ENCODE measurements around the gene ZNF239.
"Not testable (repeated sequence)": the region's sequence is repeated elsewhere in the genome, so short reads cannot be mapped to it uniquely, and the experiment has no call there.

ZNF239 gene

DNA sequence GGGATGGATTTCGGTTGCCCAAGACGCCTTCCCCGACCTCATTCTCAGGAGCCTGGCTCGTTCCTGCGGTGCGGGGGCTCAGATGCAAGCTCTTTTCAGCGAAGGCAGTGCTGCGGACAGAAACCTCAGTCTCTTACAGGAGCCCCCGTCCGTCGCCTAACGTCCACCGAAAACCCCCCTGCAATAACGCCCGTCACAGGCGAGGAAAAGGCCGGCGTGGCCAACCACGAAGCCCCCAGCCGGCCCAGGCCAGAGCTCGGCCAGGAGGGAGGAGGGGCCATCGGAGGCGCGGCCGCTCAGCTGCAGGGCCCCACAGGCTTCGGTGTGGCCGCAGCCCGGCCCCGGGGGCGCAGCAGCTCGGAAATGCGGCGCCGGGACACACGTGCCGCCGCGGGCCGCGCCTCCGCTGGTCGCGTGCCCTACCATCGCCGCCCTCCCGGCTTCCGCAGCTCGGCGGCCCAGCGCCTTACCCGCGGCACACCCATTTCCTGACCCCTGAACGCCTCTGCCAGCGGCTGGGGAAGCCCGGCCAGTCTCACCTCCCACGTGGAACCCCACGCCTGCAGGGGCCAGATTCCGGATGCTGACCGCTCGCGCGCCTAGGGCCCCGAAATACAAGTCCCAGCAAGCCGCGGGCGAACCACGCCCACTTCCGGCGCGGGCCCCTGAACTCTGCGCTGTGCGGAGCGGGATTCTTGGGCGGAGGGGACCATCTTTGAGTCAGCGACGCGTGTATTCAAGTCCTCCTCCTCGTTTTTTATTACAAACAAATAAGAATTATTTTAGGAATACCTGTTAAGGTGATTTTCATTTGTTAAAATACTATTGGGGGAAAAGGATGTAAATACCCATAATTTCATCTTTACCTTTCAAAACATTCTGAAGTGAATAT, at the start of gene ZNF239:
TSS of gene ZNF239 (minus strand) at position 616 of the 892 bp plus-strand sequence. CDS start 16,537 bp downstream, outside the sequence.
- DNase-seq = peak; percentile 1

DNA sequence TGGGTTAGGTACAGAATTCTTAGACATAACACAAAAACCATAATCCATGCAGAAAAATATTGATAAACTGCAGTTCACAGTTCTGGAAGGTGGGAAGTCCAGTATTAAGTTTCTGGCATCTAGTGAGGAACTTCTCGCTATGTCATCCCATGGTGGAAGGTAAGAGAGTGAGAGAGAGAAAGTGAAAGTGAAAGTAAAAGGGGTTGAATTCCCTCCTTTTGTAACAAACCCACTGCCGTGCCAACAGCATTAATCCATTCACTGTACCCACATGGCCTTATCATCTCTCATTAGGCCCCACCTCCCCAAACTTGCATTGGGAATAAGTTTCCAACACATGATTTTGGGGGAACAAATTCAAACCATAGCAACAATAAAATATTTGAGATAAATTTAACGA, 48.9 kb upstream of the ZNF239 start:
- DNase-seq = no peak

DNA sequence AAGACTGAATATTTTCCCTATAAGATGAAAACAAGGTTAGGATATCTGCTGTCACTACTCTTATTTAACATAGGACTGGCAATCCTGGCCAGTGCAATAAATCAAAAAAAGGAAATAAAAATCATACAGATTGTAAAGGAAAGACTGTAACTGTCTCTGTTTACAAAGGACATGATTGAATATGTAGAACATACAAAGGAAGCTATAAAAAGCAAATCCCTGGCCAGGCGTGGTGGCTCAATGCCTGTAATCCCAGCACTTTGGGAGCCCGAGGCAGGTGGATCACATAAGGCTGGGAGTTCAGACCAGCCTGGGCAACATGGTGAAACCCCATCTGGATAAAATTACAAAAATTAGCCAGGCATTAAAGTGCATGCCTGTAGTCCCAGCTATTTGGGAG, 47.6 kb upstream of the ZNF239 start:
- DNase-seq = no peak

- DNase-seq = no peak
Measured at GRCh38 chr10:43619368-43619767, 45.0 kb upstream of the ZNF239 start.

- DNase-seq = no peak
Measured at GRCh38 chr10:43616697-43617370, 42.4 kb upstream of the ZNF239 start.

DNA sequence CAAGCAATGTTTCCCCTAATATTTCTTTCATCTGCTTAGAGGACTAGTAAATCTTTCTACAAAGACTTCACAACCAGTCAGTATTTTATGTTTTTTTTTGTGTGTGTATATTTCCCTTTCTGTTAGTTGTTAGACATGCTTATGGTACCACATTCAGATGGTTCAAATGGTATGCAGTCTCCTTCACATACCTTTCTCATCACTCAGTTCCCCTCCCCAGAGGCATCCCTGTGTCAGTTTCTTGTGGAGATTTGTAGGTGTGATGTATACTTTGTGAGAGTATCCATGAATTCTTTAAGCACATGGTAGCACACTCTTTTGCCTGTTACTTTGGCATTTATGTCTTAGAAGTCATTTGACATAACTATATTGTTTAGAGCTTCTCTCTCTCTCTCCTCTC, 36.2 kb upstream of the ZNF239 start:
- no peak for DNase-seq

DNA sequence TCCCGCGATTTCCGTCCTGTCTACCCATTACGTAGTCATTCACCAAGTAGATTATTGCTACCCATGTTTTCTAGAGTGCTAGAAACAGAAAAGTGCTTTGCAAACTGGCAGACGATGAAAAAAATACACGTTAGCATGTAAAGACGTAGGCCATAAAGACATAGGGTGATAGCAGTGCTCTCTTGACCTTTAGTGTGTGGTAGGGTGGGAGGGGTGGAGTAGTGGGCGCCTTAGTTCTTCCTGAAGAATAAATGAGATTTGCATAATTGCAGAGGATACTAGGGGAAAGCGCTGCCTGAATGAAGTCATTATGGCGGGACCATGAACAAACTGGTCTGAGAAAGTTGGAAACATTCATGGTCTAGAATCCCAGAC, 32.8 kb upstream of the ZNF239 start:
- no peak for DNase-seq

DNA sequence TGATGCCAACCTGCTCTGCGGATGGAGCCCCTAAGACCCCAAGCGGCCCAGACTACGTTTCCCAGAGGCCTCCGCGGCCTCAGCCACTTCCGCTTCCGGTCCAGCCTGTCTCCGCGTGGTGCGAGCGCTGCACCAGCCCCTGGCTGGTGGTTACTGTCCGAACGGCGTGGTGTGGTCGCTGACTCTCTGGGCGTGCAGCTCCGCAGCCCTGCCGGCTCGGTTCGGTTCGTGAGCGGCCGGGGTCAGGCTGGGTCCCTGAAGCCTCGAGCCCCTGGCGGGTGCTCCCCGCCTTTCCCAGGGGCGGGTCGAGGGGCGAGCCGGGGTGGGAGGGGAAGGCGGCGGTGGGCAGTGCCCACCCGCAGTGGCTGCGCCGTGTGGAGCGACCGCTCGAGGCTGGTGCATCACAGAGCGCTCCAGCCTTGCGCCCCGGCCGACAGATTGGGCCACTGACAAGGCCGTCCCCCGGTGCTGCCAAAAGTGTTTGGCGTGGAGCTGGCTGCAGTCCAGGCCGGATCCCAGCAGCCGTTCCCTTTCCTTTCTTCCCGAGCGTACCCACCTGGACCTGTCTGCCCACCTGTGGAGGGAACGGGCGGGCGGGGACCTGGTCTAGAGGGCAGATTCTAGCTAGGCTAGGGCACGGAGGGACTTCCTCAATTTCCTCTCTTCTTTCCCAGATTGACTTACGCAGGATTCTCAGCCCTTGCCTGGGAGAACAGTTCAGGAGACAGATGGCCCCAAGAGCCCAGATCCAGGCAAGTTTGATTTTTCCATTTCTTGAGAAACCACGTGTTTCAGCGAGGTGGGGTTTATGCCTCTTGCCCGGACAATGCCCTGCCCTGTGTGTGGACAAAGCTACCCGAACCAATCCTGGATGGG, 32.1 kb upstream of the ZNF239 start, which contains the start of gene ZNF485:
TSS of gene ZNF485 (plus strand) at position 116 of the 876 bp plus-strand sequence. CDS start at position 729, 613 bp downstream.
- DNase-seq = peak; percentile 11

DNA sequence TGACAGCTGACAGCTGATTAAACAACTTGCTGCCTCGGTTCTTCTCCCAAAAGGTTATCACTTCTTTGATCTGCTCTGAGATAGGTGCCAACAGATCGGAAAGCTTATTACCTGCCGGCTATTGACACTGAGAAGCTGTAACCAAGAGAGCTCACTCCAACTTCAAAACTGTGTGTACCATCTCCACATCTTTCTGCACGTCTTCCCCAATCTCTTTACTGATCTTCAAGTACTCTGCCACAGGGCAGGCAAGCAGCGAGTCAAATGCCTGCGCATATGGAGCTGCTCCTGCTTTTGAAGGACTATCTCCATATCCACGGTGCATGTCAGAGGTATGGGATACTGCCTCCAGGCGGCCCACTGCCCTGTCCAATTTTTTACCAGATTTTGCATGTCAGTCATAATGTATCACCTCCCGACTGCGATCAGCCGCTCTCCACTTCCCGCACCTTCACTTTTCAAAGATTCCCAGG, 31.5 kb upstream of the ZNF239 start:
- no peak for DNase-seq

- DNase-seq = not testable (repeated sequence)
Measured at GRCh38 chr10:43601576-43601975, 27.2 kb upstream of the ZNF239 start.

- no peak for DNase-seq
Measured at GRCh38 chr10:43599333-43599732, 24.9 kb upstream of the ZNF239 start.

DNA sequence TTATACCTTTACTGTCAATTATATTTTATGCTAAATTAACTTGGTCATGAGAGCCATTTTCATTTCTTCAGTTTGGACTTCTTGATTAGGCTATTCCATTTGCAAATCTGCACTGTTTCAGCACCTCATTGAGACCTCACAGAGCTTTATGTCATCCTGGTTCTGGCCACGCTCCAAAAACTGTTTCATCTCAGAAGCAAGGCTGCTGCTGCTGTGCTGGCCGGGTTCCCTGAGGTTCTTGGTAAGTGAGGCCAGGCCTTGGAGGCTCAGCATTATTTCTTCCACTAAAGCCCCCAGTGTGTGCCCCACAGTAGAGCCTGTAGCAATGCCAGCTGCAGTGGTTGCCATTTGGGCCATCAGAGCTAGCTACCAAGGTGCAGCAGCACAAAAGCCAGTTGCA, 24.0 kb upstream of the ZNF239 start:
- DNase-seq = no peak

- DNase-seq = no peak
Measured at GRCh38 chr10:43596546-43596945, 22.1 kb upstream of the ZNF239 start.

DNA sequence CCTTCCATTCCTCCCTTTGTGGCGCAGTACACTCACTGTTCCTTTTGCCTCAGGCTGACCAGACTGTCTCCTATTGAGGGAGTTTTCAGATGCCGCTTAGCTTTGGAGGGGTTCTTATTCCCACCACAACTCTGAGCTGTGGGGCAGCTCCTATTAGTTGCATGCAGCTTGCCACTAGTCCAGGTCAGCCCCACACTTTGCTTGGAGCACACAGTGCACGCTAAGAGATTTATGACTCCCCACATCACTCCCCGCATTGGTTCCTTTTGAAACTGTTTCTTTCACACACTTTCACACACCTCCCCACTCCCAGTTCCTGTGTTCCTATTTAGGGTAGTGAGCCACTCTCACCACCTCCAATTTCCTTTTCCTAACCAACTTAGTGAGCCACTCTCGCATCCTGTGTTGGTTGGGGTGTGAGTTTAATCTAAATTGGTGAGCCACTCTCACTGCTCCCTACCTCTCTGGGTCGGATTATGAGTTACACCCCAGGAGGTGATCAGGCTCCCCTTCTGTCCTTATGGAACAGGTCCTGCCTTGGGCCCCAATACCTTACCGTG, 21.4 kb upstream of the ZNF239 start:
- no peak for DNase-seq

GRCh38 chr10:43594944-43595589, 20.7 kb upstream of the ZNF239 start:
- no peak for DNase-seq

DNA sequence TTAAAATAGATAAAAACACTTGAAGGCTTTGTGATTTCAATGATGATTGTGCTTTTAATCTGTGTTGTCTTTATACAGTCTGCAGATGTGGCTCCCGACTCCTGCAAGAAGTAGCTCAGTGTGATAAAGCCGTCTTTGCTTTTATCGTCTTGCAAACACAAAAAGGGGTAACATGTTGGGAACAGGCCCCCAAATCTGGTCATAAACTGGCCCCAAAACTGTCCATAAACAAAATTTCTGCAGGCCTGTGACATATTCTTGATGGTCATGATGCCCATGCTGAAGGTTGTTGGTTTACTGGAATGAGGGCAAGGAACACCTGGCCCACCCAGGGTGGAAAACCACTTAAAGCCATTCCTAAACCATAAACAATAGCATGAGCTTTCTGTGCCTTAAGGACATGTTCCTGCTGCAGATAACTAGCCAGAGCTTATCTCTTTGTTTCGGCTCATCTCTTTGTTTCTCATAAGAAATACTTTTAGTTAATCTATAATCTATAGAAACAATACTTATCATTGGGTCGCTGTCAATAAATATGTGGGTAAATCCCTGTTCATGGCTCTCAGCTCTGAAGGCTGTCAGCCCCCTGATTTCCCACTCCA, 17.0 kb upstream of the ZNF239 start:
- DNase-seq = no peak

- not testable (repeated sequence) for DNase-seq
Measured at GRCh38 chr10:43586730-43587115, 12.3 kb upstream of the ZNF239 start.

DNA sequence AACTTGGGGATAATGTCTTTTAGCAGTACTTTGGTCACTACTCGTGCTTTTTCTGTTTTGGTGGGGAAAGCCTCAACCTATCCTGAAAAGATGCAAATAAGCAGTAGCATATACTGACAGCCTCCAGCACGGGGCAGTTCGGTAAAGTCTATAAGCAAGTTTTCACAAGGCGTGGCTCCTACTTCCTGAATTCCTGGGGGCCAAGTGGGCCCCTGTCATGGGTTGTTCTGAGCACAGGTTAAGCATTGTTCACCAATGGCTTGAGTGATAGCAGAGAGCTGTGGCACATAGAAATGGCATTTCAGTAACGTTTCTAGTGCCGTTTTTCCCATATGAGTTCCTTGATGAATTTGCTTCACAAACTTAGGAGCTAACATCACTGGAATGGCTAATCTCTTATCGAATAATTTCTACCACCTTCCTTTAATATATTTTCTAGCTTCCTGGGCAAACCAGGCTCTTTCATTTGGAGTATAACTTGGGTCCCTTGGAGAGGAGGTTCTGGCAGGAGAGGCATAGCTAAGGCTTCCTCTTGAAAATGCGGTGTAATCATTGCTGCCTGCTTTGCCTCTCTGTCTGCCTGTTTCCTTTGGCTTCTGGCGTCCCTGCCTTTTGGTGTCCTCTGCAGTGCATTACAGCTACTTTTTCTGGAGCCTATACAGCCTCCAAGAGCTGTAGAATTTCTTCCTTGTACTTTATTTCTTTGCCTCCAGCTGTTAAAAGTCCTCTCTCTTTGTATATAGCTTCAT, 11.7 kb upstream of the ZNF239 start:
- DNase-seq = no peak

DNA sequence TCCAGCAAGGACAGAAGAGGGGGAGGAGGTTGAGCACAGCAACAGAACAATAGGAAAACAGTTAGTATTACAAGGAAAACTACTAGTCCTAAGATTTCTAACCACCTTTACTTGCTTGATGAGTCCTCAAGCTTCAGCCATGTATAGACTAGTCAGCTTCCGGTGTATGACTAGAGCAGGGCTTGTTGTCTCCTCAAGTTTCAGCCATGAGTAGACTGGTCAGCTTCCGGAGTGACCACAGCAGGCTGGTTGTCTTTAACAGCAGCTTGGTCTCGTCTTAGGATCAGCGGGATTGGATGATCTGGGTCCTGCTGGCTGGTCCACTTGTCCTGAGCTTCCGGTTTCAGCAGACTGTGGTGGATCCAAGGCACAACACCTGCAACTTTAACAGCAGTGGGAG, 10.6 kb upstream of the ZNF239 start:
- DNase-seq = no peak

DNA sequence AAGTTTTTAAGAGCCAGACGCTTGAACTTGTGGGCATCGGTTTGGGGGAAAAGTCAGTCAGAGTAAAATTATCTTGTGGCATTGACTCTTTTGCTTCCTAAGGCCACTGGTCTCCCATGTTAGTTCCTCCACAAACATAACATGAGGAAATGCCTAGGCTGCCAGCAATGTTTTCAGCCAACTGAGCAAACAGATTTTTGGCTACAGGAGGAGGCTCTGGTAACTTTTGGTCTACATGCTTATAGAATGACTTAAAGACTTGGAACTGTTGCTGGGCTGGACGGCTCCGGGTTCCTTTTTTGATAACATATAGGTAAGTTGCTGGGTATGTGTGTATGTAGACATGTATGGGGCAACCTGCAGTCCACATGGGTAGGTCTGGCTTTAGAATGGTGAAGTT, 9.6 kb upstream of the ZNF239 start:
- no peak for DNase-seq

DNA sequence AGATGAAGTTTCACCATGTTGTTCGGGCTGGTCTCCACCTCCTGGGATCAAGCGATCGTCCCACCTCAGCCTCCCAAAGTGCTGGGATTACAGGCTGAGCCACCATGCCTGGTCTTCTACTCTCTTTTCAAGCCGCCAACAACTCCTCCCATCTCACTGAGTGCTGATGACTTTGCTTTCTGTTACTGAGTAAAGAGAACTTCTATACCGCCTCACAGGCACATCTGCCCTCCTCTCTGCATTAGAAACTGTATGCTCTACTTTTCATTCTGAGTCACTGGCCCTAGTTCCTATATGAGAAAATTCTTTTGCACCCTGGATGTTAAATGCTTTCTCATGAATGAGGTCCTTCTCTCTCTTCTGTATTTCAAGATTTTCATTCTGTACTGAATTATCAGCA, 2.2 kb upstream of the ZNF239 start:
- DNase-seq = no peak
